HepG2 (cell line): ENCODE measurements around the gene RNF6. TPM values are rescaled to one million over a fixed set of nuclear protein-coding genes. Genes with fewer than 3 reads are reported as not detected.

Experiments used
- BRF2 ChIP-seq: sonication (generic); formaldehyde crosslinking; IDR thresholded peaks from 2 replicates; pipeline ENCODE4 v1.8.1; 2022; ENCODE audit warnings: mild to moderate bottlenecking, missing genetic modification reagents
- CHCHD3 ChIP-seq: sonication (generic); formaldehyde crosslinking; IDR thresholded peaks from 2 replicates; pipeline ENCODE4 v1.8.0; 2022; ENCODE audit warnings: mild to moderate bottlenecking, missing genetic modification reagents, moderate library complexity
- FOXC1 ChIP-seq: sonication (generic); formaldehyde crosslinking; IDR thresholded peaks from 2 replicates; pipeline ENCODE4 v1.8.0; 2022; ENCODE audit warnings: mild to moderate bottlenecking, missing genetic modification reagents, borderline replicate concordance
- FOXM1 ChIP-seq: sonication (generic); formaldehyde crosslinking; IDR thresholded peaks from 2 replicates; pipeline ENCODE4 v1.5.0; 2020; ENCODE audit warnings: missing genetic modification reagents
- GABPB1 ChIP-seq: IDR thresholded peaks from 2 replicates; pipeline ENCODE4 v1.6.1; 2016; ENCODE audit warnings: mild to moderate bottlenecking, missing genetic modification reagents, moderate library complexity, missing compliant biosample characterization
- GATAD1 ChIP-seq: IDR thresholded peaks from 2 replicates; pipeline ENCODE4 v1.6.1; 2016; ENCODE audit warnings: missing genetic modification reagents, missing compliant biosample characterization
- HDAC2 ChIP-seq: sonication (generic); formaldehyde crosslinking; IDR thresholded peaks from 2 replicates; pipeline ENCODE4 v1.4.0; 2020; ENCODE audit warnings: missing genetic modification reagents
- HMG20A ChIP-seq: IDR thresholded peaks from 2 replicates; pipeline ENCODE4 v1.6.1; 2016; ENCODE audit warnings: borderline replicate concordance
- IRF1 ChIP-seq: sonication (generic); formaldehyde crosslinking; IDR thresholded peaks from 2 replicates; pipeline ENCODE4 v1.4.0; 2020; ENCODE audit warnings: low read depth, mild to moderate bottlenecking, missing genetic modification reagents
- LCORL ChIP-seq, 2 experiments: fragments of 450-650 bp in 1 of 2; sonication (generic) in 1 of 2; formaldehyde crosslinking in 1 of 2; IDR thresholded peaks; 2 replicates each; pipeline versions ENCODE4 v1.5.0 to v1.6.1; 2017 to 2020; ENCODE audit warnings: antibody characterized with exemption in 1 of 2, missing genetic modification reagents in 1 of 2
- MED1 ChIP-seq: sonication (generic); formaldehyde crosslinking; IDR thresholded peaks from 2 replicates; pipeline ENCODE4 v1.4.0; 2020; ENCODE audit warnings: missing genetic modification reagents
- NCOR1 ChIP-seq: fragments of 200-600 bp; sonication (generic); IDR thresholded peaks from 2 replicates; pipeline ENCODE4 v1.7.0; 2017; ENCODE audit warnings: antibody characterized with exemption, low read length, borderline replicate concordance
- NFKB2 ChIP-seq: sonication (generic); formaldehyde crosslinking; IDR thresholded peaks from 2 replicates; pipeline ENCODE4 v1.4.0; 2020; ENCODE audit warnings: missing genetic modification reagents, borderline replicate concordance
- NKX3-1 ChIP-seq: sonication (generic); formaldehyde crosslinking; IDR thresholded peaks from 2 replicates; pipeline ENCODE4 v1.5.0; 2020; ENCODE audit warnings: missing genetic modification reagents
- NR2F1 ChIP-seq, 2 experiments: fragments of 450-650 bp in 1 of 2; formaldehyde crosslinking in 1 of 2; IDR thresholded peaks; 2 replicates each; pipeline versions ENCODE4 v1.5.0 to v1.6.1; 2016 to 2020; ENCODE audit warnings: mild to moderate bottlenecking in 1 of 2, missing compliant biosample characterization in 1 of 2, missing genetic modification reagents in 1 of 2, moderate library complexity in 1 of 2
- NRL ChIP-seq: sonication (generic); formaldehyde crosslinking; IDR thresholded peaks from 2 replicates; pipeline ENCODE4 v1.5.0; 2020; ENCODE audit warnings: missing genetic modification reagents, mild to moderate bottlenecking, moderate library complexity, borderline replicate concordance
- PAWR ChIP-seq: sonication (generic); formaldehyde crosslinking; IDR thresholded peaks from 2 replicates; pipeline ENCODE4 v1.4.0; 2020; ENCODE audit warnings: missing genetic modification reagents, mild to moderate bottlenecking, borderline replicate concordance
- PHF8 ChIP-seq: sonication (generic); formaldehyde crosslinking; IDR thresholded peaks from 2 replicates; pipeline ENCODE4 v1.5.0; 2020; ENCODE audit warnings: missing genetic modification reagents
- RBFOX2 ChIP-seq: fragments of 200-400 bp; formaldehyde crosslinking; IDR thresholded peaks from 2 replicates; pipeline ENCODE4 v1.6.1; 2017; ENCODE audit warnings: low read depth, mild to moderate bottlenecking, low read length
- SETDB1 ChIP-seq: sonication (generic); formaldehyde crosslinking; IDR thresholded peaks from 2 replicates; pipeline ENCODE4 v1.5.1; 2020; ENCODE audit warnings: missing genetic modification reagents, mild to moderate bottlenecking, borderline replicate concordance
- SMARCC2 ChIP-seq: fragments of 450-650 bp; IDR thresholded peaks from 2 replicates; pipeline ENCODE4 v1.6.1; 2017; ENCODE audit warnings: antibody characterized with exemption, mild to moderate bottlenecking
- SP140L ChIP-seq: sonication (generic); formaldehyde crosslinking; IDR thresholded peaks from 2 replicates; pipeline ENCODE4 v1.4.0; 2020; ENCODE audit warnings: missing genetic modification reagents, borderline replicate concordance
- TOPORS ChIP-seq: sonication (generic); formaldehyde crosslinking; IDR thresholded peaks from 2 replicates; pipeline ENCODE4 v1.8.0; 2023; ENCODE audit warnings: mild to moderate bottlenecking, missing genetic modification reagents
- ZBTB21 ChIP-seq: sonication (generic); formaldehyde crosslinking; IDR thresholded peaks from 2 replicates; pipeline ENCODE4 v1.4.0; 2020; ENCODE audit warnings: missing genetic modification reagents
- ZFP82 ChIP-seq: sonication (generic); formaldehyde crosslinking; IDR thresholded peaks from 2 replicates; pipeline ENCODE4 v1.5.1; 2020; ENCODE audit warnings: mild to moderate bottlenecking, missing genetic modification reagents, borderline replicate concordance
- ZNF326 ChIP-seq: sonication (generic); formaldehyde crosslinking; IDR thresholded peaks from 2 replicates; pipeline ENCODE4 v1.4.0; 2020; ENCODE audit warnings: missing genetic modification reagents, borderline replicate concordance
- ZNF546 ChIP-seq: sonication (generic); formaldehyde crosslinking; conservative IDR thresholded peaks from 2 replicates; pipeline ENCODE4 v1.8.1; 2023; ENCODE audit warnings: mild to moderate bottlenecking, missing genetic modification reagents
- ZNF549 ChIP-seq: sonication (generic); formaldehyde crosslinking; IDR thresholded peaks from 2 replicates; pipeline ENCODE4 v1.5.0; 2020; ENCODE audit warnings: missing genetic modification reagents
- ZNF569 ChIP-seq: sonication (generic); formaldehyde crosslinking; IDR thresholded peaks from 2 replicates; pipeline ENCODE4 v1.5.0; 2020; ENCODE audit warnings: mild to moderate bottlenecking, missing genetic modification reagents, moderate library complexity, borderline replicate concordance
- ZNF644 ChIP-seq: IDR thresholded peaks from 2 replicates; pipeline ENCODE4 v1.6.1; 2016; ENCODE audit warnings: low read depth
- ZNF747 ChIP-seq: sonication (generic); formaldehyde crosslinking; IDR thresholded peaks from 2 replicates; pipeline ENCODE4 v1.8.1; 2023; ENCODE audit warnings: missing genetic modification reagents, mild to moderate bottlenecking, borderline replicate concordance
- ZNF883 ChIP-seq: sonication (generic); formaldehyde crosslinking; IDR thresholded peaks from 2 replicates; pipeline ENCODE4 v1.5.1; 2020; ENCODE audit warnings: mild to moderate bottlenecking, missing genetic modification reagents; ENCODE audit errors: not compliant biosample characterization
- ZSCAN22 ChIP-seq: sonication (generic); formaldehyde crosslinking; IDR thresholded peaks from 2 replicates; pipeline ENCODE4 v1.4.0; 2020; ENCODE audit warnings: mild to moderate bottlenecking, missing genetic modification reagents
- polyA plus RNA-seq, 8 experiments: library from polyadenylated mRNA; depleted of rRNA in 3 of 8; stranded (reverse) in 7 of 8; unstranded in 1 of 8; fragments of >200 nt; fragmentation: Illumina TruSeq in 4 of 8; extraction: Trizol in 4 of 8; gene quantifications; 2 replicates each; pipeline versions ENCODE4 v1.2.1 to v1.2.3, GENCODE V29; 2011 to 2016; ENCODE audit warnings: low read depth in 4 of 8, missing spikeins in 1 of 8, mixed read lengths in 1 of 8; ENCODE audit not compliant: insufficient read depth in 1 of 8
- total RNA-seq, 5 experiments: library from RNA; depleted of rRNA; stranded (reverse); fragments of >200 nt; fragmentation: Illumina TruSeq; extraction: Trizol; gene quantifications; 2 replicates each; pipeline ENCODE4 v1.2.3, GENCODE V29; 2016; ENCODE audit warnings: low read depth in 1 of 5

Gene RNF6
- total and polyA plus RNA-seq, 2 of the 13 experiments (the other 11 are each of a cell fraction or from before 2014, with no cell fraction given): 14.6 to 36.8 TPM

- TF ChIP-seq SETDB1 (CRISPR knock-in tag): no peak
- no peak for TF ChIP-seq GATAD1 (CRISPR knock-in tag)
- TF ChIP-seq TOPORS (CRISPR knock-in tag): no peak
- TF ChIP-seq ZNF549 (CRISPR knock-in tag): no peak
- no peak for TF ChIP-seq NR2F1 (CRISPR knock-in tag; IDR thresholded peaks at IDR 0.05)
- no peak for TF ChIP-seq NFKB2
- no peak for TF ChIP-seq ZSCAN22
- no peak for TF ChIP-seq CHCHD3 (CRISPR knock-in tag)
- no peak for TF ChIP-seq FOXM1
- TF ChIP-seq SP140L (CRISPR knock-in tag): no peak
- TF ChIP-seq FOXC1 (CRISPR knock-in tag): no peak
- no peak for TF ChIP-seq HMG20A (CRISPR knock-in tag)
- TF ChIP-seq HDAC2 (CRISPR knock-in tag): no peak
- TF ChIP-seq BRF2 (CRISPR knock-in tag): no peak
- no peak for TF ChIP-seq ZNF569 (CRISPR knock-in tag)
- no peak for TF ChIP-seq NRL (CRISPR knock-in tag)
- no peak for TF ChIP-seq ZNF546
- TF ChIP-seq ZBTB21: no peak
- TF ChIP-seq RBFOX2: no peak
- no peak for TF ChIP-seq MED1 (CRISPR knock-in tag)
- TF ChIP-seq ZFP82: no peak
- TF ChIP-seq NKX3-1: no peak
- peak; percentile 5 for TF ChIP-seq ZNF883 (CRISPR knock-in tag)
- no peak for TF ChIP-seq PAWR (CRISPR knock-in tag)
- no peak for TF ChIP-seq IRF1 (CRISPR knock-in tag)
- TF ChIP-seq ZNF747 (CRISPR knock-in tag): no peak
- 0 out of 2 replicates have a peak, but pooled peaks have one; percentile 4 for TF ChIP-seq NCOR1
- TF ChIP-seq SMARCC2: no peak
- no peak; the same call in 1 of the 2 replicates for TF ChIP-seq GABPB1 (CRISPR knock-in tag)
- no peak for TF ChIP-seq PHF8 (CRISPR knock-in tag)
- no peak for TF ChIP-seq LCORL (IDR thresholded peaks at IDR 0.05)
- TF ChIP-seq LCORL (CRISPR knock-in tag; IDR thresholded peaks at IDR 0.05): 0 out of 2 replicates have a peak, but pooled peaks have one; percentile 7
- no peak for TF ChIP-seq ZNF326 (CRISPR knock-in tag)
- TF ChIP-seq ZNF644 (CRISPR knock-in tag): no peak
Measured at GRCh38 chr13:26222520-26223046, 469 bp upstream of the RNF6 start (continued).
